Smooth muscle cell (in vitro differentiated cells): ENCODE data around the gene CD248. TPM values are rescaled to one million over a fixed set of nuclear protein-coding genes. Genes with fewer than 3 reads are reported as not detected.

ENCODE experiments used
- DNase-seq: peaks from one replicate; lab custom pipeline; 2025; ENCODE audit not compliant: unreplicated experiment; lab: John Stamatoyannopoulos, UW
- H2AFZ ChIP-seq: fragments of 200-600 bp; sonication (generic); 2 replicates; pipeline ENCODE4 v1.6.0; 2016; ENCODE audit warnings: antibody characterized with exemption, low read depth, mild to moderate bottlenecking
- H3F3A ChIP-seq: fragments of 200-600 bp; sonication (generic); 2 replicates; pipeline ENCODE4 v1.6.0; 2017; ENCODE audit warnings: antibody characterized with exemption, low read depth
- H3K27ac ChIP-seq: fragments of 200-600 bp; sonication (generic); 2 replicates; pipeline ENCODE4 v1.5.1; 2016; ENCODE audit warnings: low read depth, mild to moderate bottlenecking
- H3K27me3 ChIP-seq: fragments of 200-600 bp; sonication (generic); 2 replicates; pipeline ENCODE4 v1.6.1; 2016; ENCODE audit warnings: low read depth, mild to moderate bottlenecking
- H3K36me3 ChIP-seq: fragments of 200-600 bp; sonication (generic); 2 replicates; pipeline ENCODE4 v1.5.1; 2016; ENCODE audit warnings: low read depth
- H3K4me1 ChIP-seq: fragments of 200-600 bp; sonication (generic); 2 replicates; pipeline ENCODE4 v1.5.1; 2016; ENCODE audit warnings: low read depth
- H3K4me2 ChIP-seq: fragments of 200-600 bp; sonication (generic); 2 replicates; pipeline ENCODE4 v1.6.0; 2016; ENCODE audit warnings: mild to moderate bottlenecking
- H3K4me3 ChIP-seq: fragments of 200-600 bp; sonication (generic); 2 replicates; pipeline ENCODE4 v1.5.1; 2016; ENCODE audit warnings: mild to moderate bottlenecking
- H3K79me2 ChIP-seq: fragments of 200-600 bp; sonication (generic); 2 replicates; pipeline ENCODE4 v1.6.0; 2016; ENCODE audit warnings: low read depth, mild to moderate bottlenecking
- H3K9ac ChIP-seq: fragments of 200-600 bp; sonication (generic); 2 replicates; pipeline ENCODE4 v1.6.0; 2016; ENCODE audit warnings: low read depth
- H3K9me3 ChIP-seq: fragments of 200-600 bp; sonication (generic); replicated peaks from 2 replicates; pipeline ENCODE4 v1.5.1; 2016; ENCODE audit warnings: low read depth
- H4K20me1 ChIP-seq: fragments of 200-600 bp; sonication (generic); 2 replicates; pipeline ENCODE4 v1.6.0; 2016; ENCODE audit warnings: low read depth
- CTCF ChIP-seq: fragments of 200-600 bp; sonication (generic); IDR thresholded peaks from 2 replicates; pipeline ENCODE4 v1.5.1; 2017; ENCODE audit warnings: borderline replicate concordance, mild to moderate bottlenecking, antibody characterized with exemption; ENCODE audit not compliant: insufficient read depth, poor library complexity, severe bottlenecking
- WGBS: methylation state at CpG from one replicate; pipeline ENCODE4 v1.1.7; 2016; ENCODE audit warnings: low lambda C conversion rate; 5-methylcytosine and 5-hydroxymethylcytosine counted together
- polyA plus RNA-seq: library from polyadenylated mRNA; unstranded; fragments of >200 nt; fragmentation: Nextera tagmentation; extraction: Ambion mirVana; gene quantifications from 2 replicates; pipeline ENCODE4 v1.2.1, GENCODE V29; 2016
- total RNA-seq: library from RNA; depleted of rRNA; stranded (reverse); fragments of >200 nt; gene quantifications from 2 replicates; pipeline ENCODE4 v1.2.3, GENCODE V29; 2014

CD248 gene
- total and polyA plus RNA-seq, 2 experiments from 2014 or later = 35.5 to 287 TPM

GRCh38 chr11:66328031-66328301, 11.1 kb upstream of the CD248 start:
- DNase-seq = no peak
- Histone ChIP-seq H3K4me2 (peak overlapping the region; percentile 70), H3K27ac (peak overlapping the region; percentile 94), H3K4me1 (peaks cover 28% of the 10 kb centered on the region), H3K9ac (peak overlapping the region; percentile 69), H3K27me3 (no peaks in the 10 kb centered on the region), H3K4me3 (no peak overlapping the region), H3K79me2 (no peaks in the 10 kb centered on the region), H3F3A (peaks cover 3% of the 10 kb centered on the region), H3K9me3 (no peaks in the 10 kb centered on the region), H2AFZ (no peak overlapping the region), H3K36me3 (no peaks in the 10 kb centered on the region), H4K20me1 (no peaks in the 10 kb centered on the region)
- WGBS = 68% methylated on average over 3 of the region's 3 CpGs
- no peak for TF ChIP-seq CTCF

- no peak for TF ChIP-seq CTCF
- Histone ChIP-seq H3K4me1 (peaks cover 28% of the 10 kb centered on the region), H3K79me2 (no peaks in the 10 kb centered on the region), H3K36me3 (no peaks in the 10 kb centered on the region), H3K4me2 (peak overlapping the region; percentile 70), H4K20me1 (no peaks in the 10 kb centered on the region), H3F3A (peaks cover 3% of the 10 kb centered on the region), H3K4me3 (no peak overlapping the region), H2AFZ (peak overlapping the region; percentile 24), H3K9me3 (no peaks in the 10 kb centered on the region), H3K27ac (peak overlapping the region; percentile 94), H3K9ac (peak overlapping the region; percentile 69), H3K27me3 (no peaks in the 10 kb centered on the region)
- 65% methylated on average over 10 of the region's 10 CpGs for WGBS
- no peak for DNase-seq
Measured at GRCh38 chr11:66327171-66328030, 10.6 kb upstream of the CD248 start.

GRCh38 chr11:66326261-66327111, 9.6 kb upstream of the CD248 start:
- no peak overlapping the region for H2AFZ ChIP-seq
- H3K27me3 ChIP-seq = no peaks in the 10 kb centered on the region
- 15% methylated on average over 14 of the region's 21 CpGs for WGBS
- TF ChIP-seq CTCF = no peak
- no peak for DNase-seq
- H3F3A ChIP-seq = peaks cover 3% of the 10 kb centered on the region
- H3K36me3 ChIP-seq = no peaks in the 10 kb centered on the region
- peak overlapping the region; percentile 70 for H3K4me2 ChIP-seq
- peak overlapping the region; percentile 69 for H3K9ac ChIP-seq
- no peaks in the 10 kb centered on the region for H4K20me1 ChIP-seq
- H3K4me3 ChIP-seq = no peak overlapping the region
- H3K27ac ChIP-seq = peak overlapping the region; percentile 94
- H3K9me3 ChIP-seq = no peaks in the 10 kb centered on the region
- H3K79me2 ChIP-seq = no peaks in the 10 kb centered on the region
- peaks cover 28% of the 10 kb centered on the region for H3K4me1 ChIP-seq
